HG02884 (cell line): Measurements from ENCODE around the gene RPS3.
"Not testable (repeated sequence)": the region's sequence is repeated elsewhere in the genome, so short reads cannot be mapped to it uniquely, and the experiment has no call there.

Experiments used
- ATAC-seq: cut with Tn5 transposase; IDR thresholded peaks from one replicate; pipeline ENCODE4 v1.9.1; 2021; ENCODE audit warnings: mild to moderate bottlenecking, moderate library complexity; ENCODE audit not compliant: unreplicated experiment

RPS3 gene

DNA sequence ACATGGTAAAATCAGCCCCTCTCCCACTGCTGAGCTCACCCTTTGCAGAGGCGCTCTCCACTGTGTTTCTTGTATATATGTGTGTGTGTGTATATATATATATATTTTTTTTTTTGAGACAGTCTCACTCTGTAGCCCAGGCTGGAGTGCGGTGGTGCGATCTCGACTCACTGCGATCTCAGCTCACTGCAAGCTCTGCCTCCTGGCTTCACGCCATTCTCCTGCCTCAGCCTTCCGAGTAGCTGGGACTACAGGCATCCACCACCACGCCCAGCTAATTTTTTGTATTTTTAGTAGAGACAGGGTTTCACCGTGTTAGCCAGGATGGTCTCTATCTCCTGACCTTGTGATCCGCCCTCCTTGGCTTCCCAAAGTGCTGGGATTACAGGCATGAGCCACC is 13.8 kb downstream of the RPS3 start:
- not testable (repeated sequence) for ATAC-seq

DNA sequence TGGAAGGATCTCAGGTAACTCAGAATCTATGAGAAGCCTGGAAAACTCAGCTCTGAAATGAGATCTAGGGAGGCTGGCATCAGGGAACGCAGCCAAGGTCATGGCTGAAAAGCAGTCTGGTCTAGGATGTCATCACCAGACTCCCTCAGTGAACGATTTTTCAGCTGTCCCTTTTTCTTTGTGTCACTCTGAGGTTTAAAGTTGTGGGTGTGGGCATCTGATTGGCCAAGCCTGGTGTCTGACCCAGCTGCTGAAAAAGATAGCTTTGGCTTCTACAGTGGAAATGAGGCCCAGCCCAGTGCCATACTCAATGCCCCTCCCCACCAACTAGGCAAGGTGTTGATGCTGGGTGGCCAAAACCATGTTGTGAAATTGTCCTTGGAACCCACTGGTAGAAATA is 14.5 kb downstream of the RPS3 start:
- ATAC-seq, result no peak

DNA sequence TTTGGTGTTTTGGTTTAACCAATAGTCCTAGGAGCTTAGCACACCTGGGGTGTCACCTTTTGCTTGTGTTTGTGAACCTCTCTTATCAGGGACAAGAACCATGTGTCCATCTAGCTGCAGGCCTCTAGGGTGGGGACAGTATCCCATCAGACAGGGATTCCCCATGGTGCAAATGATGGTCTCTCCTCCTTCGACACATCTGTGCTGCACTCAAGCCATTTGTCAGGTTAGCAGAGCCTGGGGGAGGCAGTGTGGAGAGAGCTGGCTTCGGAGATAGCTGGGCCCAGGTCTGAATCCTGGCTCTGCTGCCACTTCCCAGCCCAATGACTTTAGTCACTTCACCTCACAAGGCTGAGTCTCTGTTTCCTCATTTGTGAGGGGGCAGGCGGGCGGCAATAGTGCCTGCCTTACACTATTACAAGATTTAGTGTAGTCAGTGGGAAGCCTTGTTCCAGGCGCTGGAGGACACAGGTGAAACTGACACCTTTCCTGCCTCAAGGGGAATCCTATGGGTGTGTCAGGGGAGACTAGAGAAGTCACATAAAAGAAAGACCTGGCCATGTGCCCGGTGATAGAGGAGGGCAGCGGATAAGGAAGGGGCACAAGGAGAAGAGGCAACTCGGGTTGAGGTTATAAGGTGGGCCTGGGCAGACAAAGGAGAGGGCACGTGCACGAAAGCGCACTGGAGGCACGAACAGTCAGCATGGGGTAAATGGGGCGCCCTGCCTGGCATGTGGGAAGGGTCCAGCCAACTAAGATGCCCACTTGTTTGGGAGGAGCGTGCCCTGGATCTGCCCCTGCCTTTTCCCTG is 21.1 kb downstream of the RPS3 start:
- ATAC-seq, result no peak

DNA sequence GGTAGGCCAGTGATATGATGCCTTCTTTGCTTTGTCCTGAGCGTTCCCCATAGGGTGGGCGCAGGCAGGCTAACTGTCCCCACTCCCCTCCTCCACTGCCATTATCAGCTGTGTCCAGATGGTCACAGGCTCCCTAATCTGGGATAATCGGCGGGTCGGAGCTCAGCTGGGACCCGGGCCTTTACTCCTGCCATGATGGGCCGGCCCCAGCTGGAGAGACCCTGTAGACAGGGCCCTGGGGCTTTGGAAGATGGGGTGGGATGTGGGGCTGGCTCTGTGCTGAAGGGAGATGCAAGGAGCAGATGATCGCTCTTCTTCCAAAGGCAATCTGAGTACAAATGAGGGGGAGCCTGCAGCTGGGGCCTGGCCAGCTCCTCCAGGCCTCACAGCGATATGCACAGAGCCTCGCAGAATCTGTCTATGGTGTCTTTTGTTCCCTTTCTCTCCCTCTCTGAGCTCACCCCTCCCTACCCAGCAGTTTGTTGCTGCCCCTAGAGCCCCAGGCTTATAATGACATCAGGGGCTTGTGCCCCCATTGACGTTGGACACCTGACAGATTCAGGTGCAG is 21.8 kb downstream of the RPS3 start:
- ATAC-seq, result no peak

DNA sequence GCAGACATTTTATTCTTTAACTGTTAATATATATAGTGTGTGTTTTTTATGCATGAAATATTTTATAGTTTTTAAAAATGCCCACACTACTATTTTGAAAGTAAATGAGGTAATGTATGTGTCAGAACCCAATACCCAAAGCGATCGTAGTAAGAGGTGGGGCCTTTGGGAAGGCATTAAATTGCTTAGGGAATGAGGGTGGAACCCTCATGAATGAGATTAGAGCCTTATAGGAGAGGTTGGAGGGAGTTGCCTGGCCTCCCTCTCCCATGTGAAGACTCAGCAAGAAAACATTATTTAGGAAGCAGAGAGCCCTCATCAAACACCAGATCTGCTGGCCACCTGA is 22.6 kb downstream of the RPS3 start:
- ATAC-seq, result no peak

DNA sequence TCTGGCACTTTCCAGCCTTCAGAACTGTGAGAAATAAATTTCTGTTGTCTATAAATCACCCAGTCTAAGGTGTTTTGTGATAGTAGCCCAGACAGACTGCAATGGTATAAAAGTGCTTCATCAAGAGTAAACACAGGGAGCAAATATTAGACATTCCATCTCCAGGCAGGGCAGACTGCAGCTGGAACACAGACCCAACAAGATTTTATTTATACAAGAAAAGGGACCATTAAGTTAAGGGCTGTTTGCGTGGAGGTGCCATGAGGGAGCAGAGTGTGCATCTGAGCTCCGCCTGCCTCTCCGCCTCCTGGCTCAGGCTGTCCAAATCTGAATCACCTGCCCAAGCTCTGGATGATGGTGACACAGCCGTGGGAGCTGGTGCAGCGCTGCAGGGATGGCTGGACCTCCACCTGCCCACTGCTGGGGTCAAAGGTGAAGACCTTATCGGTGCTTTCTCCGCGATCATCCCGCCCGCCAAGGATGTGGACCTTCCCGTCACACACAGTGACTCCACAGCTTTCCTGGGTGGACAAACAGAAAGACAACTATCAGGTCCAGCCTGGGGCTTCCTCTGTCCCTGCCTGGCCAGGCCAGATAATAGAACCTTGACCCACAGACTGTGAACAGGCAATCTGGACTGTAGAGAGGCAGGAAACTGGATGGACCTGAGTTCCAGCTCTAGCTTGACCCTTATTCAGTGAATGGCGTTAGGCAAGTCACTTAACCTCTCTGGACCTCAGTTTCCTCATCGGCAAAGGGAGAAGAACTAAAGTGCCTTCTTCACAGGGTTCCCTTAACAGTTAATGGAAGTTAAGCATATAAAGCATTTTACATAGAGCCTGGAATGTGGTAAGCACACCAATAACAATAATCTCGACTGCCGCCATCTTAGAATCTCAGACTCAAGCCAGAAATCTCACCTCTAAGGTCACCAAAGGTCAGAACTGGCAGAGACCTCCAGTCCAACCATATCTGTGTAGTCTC is 23.2 kb downstream of the RPS3 start:
- ATAC-seq, result no peak

DNA sequence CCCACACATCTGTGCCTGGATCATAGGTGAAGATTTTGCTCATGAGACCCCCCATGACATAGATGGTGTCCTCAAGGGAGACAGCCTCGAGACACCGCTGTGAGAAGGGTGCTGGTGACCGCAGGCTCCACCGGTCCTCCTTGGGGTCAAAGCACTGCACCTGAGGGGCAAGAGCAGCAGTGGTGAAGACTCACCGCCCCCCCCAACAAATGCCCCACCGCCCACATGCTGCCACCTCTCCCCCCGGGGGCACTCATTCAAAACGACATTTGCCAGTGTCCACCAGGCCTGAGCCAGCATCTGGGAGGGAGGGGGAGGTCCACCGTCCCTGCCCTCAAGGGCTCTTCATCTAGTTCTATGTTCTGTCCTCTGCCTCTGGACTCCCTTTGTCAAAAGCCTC is 24.4 kb downstream of the RPS3 start:
- ATAC-seq, result no peak

DNA sequence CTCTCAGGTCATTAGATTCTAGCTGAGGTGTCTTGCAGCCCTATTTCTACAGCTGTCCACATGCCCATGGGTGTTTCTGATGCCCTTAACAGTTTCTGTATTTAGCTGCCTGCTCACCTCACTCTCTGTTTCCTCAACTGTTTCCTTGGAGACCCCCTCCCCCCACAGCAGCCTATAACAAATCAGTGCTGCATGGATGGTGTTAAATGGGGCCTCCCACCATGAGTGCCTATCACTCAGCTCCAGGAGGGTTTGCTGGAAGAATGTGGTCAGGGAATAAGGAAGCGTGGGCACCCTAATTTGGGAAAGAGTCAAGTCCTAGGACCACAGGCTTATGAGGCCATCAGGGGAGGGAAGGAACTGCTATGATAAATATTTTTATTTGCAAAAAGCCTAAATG is 25.1 kb downstream of the RPS3 start:
- no peak for ATAC-seq

DNA sequence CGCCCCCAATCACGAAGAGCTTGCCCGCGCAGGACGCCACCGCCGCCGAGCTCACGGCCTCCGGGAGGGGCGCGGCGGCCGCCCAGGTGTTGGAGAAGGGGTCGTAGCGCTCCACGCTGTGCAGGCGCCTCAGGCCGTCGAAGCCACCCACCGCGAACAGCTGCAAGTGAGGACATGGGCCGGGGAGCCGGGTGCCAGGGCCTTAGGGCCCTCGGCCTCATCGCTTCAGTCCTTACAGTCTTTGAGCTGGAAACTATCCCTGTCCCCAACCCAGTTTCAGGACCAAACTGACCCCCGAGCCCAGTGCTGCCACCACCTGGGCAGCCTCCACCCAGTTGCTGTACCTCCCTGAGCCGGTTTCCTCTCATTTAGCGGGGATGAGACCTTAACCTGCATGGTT is 26.1 kb downstream of the RPS3 start:
- ATAC-seq, result no peak

DNA sequence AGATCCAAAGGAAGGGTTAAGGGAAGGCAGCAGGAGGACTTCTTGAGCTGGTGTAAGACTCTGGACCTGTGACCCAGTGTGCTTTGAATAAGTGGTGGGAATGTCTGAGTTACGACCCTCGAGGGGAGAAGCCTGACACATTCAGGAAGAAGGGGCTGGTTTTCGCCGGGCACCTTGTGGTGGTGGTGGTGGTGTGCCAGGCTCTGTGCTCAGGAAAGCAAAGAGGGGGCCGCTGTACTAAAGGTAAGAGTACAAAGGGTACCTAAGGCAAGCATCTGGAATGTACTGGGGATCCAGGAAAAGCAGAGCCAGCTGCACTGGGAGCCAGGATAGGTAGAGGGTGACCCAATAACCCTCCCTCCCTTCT is 27.4 kb downstream of the RPS3 start:
- no peak for ATAC-seq

DNA sequence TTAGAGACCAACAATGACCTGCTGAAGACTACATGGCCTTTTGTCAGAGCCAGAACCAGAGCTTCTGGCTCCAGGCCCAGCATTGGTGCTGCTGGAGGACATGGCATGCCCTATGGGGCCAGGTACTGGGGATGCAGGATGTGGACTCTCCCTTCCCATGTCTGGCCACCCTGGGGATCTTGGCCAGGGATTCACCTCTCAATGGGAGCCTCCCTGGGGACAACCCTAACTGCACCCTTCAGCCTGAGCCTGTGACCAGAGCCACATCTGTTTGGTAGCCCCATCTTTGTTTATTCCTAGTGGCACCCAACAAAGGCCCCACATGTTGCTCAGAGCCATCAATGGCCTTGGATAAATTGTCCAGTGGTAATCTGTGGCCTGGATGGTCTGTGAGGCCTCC is 27.9 kb downstream of the RPS3 start:
- ATAC-seq, result no peak

DNA sequence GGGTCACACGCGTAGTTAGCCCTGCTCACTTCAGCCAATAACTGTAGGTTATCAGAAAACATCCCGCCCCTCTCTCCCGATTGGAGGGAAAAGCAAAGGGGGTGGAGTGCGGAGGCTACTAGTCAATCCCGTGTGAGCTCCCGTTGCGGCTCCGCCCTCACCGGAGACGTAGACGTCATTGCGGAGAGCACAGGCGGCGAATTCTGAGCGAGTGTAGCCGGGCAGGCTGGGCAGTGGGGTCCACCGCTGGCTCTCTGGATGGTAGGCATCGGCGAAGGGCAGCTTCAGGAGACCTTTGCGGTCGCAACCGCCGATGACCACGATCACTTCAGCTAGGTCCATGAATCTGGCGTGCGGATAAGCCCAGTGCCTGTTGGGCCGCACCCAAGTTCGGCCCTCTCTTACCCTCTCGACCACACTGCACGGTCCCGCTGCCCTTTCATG is 29.0 kb downstream of the RPS3 start:
- ATAC-seq, result peak; percentile 79

DNA sequence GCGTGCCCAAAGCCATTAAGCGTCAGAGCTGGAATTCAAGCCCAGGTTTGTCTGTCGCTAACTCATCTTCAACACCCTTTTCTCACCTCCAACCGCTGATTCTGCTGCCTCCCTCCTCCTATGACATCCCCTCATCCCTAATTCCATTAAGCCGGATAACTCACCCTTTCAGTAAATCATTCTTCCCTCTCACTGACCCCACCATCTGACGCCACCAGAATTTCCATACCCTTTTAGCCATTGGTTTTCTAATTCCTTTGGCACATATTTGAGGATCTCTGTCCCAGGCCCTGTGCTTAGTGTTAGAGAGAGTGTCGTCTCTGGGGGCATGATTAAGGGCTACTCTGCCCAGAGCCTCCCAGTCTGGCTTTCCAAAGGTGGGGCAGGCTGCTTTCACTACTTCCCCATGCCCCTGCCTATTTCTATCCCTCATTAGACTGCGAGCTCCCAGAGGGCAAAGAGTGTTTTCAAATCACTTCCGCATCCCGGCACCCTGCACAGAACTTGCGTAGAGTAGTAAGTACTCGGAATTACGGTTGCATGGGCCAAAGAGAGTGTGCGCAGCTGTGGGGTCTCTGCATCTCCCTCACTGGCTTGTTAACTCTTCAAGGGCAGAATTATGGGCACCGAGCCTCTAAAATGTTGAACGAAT is 29.8 kb downstream of the RPS3 start:
- ATAC-seq, result no peak

DNA sequence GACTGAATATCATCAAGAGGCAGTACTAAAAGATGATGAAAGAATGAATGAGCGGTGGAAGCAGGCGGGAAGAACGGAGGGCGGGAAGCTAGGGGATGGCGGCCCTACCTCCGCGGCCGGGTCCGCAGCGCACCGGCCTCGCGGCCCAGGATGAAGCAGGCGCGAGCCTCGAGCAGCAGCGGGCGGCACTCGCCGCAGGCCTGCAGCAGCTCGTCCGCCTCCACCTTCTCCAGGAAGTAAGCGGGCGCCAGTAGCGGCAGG is 30.3 kb downstream of the RPS3 start:
- ATAC-seq, result no peak

DNA sequence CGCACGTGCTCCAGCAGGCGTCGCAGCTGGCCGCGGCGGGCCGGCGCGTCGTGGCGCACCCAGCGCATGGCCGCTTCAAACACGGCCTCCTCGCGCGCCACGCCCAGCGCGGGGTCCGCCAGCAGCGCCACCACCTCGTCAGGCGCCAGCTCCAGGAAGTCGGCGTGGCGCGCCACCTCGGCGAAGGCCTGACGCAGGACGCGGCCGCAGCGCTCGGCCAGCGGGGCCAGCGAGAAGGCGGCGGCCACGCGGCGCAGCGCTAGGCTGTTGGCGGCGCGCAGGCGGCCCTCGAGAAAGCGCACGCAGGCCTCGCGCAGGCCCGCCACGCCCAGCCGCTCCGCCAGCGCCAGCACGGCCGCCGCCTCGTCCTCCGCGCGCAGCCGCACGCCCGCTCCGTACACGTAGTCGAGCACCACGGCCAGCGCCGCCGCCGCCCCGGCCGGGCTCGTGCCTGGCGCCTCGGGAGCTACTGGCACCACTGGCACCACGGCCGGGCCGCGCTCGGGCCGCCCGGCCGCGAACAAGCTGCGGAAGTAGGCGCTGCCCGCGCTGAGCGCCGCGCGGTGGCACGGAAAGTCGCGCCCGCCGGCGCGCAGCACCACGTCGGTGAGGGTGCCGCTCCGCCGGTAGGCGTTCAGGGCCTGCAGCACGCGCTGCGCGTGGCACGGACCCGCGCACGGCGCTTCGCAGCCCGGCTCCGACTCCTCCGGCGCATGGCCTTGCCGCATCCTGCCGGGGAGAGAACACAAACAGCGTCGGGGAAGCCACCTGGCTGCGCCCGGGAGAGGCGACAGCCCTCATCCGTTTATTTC is 30.8 kb downstream of the RPS3 start:
- ATAC-seq, result no peak

DNA sequence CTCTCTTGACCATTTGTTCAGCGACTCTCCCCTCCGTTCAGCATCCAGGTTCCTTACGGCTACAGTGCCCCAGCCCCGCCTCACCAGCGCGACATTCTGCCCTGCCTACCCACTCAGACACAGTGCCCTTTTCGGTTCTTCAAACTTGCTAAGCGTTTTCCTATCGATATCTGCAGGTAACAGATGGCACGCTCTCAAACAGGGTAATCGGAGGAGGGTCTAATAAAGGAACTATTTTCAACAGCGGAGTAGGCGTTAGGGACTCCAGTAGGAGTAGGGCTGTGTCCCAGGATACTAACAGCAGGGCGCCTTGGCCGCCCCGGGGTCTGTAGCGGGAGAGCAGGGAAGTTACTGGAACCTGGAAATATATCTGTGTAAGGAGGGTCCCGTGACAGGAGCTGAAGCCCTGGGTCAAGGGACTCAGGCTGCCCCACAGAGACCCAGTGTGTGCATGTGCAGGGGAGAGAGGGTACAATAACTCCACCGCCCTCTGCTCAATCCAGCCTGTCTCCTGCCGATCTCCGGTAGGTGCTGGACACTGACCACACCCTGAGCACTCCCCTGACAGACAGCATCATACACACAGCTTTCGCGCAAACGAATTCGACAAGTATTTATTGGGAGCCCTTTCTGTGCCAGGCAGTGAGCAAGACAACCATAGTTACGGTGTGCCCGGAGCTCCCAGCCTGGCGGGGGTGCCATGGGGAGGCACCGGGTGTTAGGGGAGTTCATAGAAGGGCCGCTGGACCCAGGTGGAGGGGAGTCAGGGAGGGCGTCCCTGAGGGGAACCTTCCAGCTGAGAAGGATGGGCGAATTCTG is 31.6 kb downstream of the RPS3 start:
- no peak for ATAC-seq

DNA sequence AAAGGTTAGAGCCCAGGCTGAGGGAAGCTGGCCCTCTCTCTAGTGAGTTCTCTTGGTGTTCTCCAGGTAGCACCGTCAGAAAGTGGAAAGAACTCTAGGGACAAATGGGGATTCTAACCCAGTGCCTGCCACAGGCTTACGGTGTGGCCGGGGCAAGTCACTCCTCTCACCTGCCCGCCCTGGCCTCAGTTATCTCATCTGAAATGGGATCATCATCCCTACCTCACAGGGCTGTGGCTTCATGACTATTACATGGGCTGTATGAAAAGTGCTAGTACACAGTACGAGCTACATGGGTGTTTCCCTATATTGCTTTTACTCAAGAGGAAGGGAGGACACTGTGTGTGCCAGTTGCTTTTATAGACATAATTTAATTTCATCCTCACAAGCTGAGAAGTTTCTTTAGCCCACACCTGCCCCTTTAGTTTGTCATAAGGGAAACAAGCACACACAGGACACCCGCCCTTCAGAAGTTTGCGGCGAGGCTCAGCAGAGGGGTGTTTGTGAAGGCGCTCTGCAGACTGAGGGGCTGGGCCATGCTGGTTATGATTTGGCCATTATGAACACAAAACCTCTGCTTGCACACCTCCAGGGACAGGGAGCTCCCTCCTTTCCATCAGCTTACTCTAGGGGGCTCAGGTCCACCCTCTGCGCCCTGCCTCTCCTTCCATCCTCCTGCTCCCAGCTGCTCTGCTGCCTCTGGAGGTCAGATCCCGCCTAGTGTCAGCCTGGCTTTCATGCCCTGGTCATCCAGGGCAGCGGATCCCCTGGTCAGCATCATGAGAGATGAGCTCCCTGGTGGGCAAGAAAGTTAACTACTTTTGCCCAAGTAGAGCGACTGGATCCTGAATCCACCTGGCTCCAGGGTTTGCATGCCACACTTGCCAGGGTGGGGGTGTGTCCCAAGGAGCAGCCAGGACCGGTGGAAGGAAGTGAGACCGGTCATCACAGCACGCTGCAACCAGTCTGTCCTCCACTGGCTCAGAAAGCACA is 32.5 kb downstream of the RPS3 start:
- ATAC-seq, result no peak

DNA sequence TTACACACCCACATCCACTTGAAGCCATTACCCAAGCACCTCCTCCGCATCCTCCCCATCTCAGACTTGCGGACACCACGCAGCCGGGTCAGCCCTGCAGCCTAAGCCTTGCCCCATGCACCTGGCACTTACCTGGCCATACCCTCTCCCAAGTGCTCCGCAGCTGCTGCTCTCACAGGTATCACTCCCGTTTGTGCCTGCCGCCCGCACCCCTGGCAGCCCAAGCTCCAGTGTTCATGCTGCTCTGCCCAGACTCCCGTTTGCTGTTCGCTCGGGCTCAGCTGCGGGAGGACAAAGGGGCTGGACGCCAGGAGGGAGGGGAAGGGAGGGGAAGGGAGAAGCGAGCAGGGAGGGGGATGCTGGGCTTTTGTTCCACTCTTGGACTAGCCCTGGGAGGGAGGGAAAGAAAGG is 33.6 kb downstream of the RPS3 start, which contains the start of gene KLHL35:
Gene KLHL35, minus strand, starts transcription at position 293 of the 411 bp plus-strand sequence. CDS start 2,574 bp downstream, outside the sequence.
- no peak for ATAC-seq
